ENCODE measurements around the gene AQP7. TPM values are rescaled to one million over a fixed set of nuclear protein-coding genes. Genes with fewer than 3 reads are reported as not detected.

AQP7 gene
- total and polyA plus RNA-seq, 10 donors, result 0.26 to 3.2 (median 1.7) TPM

GRCh38 chr9:33443464-33444154 lies 41.2 kb upstream of the AQP7 start:
- H3K9me3 ChIP-seq, result no peaks in the 10 kb centered on the region
- intact Hi-C loops (cut with DNase I; ENCODE audit: low total_unique reads), result no loop called here
- H3K27ac ChIP-seq, result peak overlapping the region in 6 of 8 donors; percentile 3 to 90 (median 86)
- peaks cover 0 to 37% (median 11%) of the 10 kb centered on the region in 6 donors for H3K36me3 ChIP-seq
- peak overlapping the region in 2 of 8 donors; percentile 56 to 76 for H3K4me3 ChIP-seq
- 66 to 77% (median 70%) methylated on average over 10 of the region's 10 CpGs for WGBS, 5 donors
- DNase-seq, result no peak
- no peak for TF ChIP-seq CTCF (IDR thresholded peaks at IDR 0.05 in 8 of 11, conservative IDR thresholded peaks at IDR 0.05 in 3 of 11)
- TF ChIP-seq POLR2A (IDR thresholded peaks at IDR 0.05), result no peak
- no peak for TF ChIP-seq POLR2AphosphoS5 (IDR thresholded peaks at IDR 0.05)
- peaks cover 19 to 85% (median 57%) of the 10 kb centered on the region in 6 donors for H3K4me1 ChIP-seq
- H3K27me3 ChIP-seq (replicated peaks in 1 of 7), result peaks cover 0 to 18% (median 0%) of the 10 kb centered on the region in 7 donors

- TF ChIP-seq POLR2AphosphoS5 (IDR thresholded peaks at IDR 0.05) (peak in 1 of 3 donors; percentile 7), POLR2A (IDR thresholded peaks at IDR 0.05) (no peak)
- 77 to 84% (median 81%) methylated on average over 9 of the region's 9 CpGs for WGBS, 5 donors
- no peak for DNase-seq
- H3K4me3 ChIP-seq, result peak overlapping the region in 1 of 8 donors; percentile 76
- H3K27me3 ChIP-seq (replicated peaks in 1 of 7), result peaks cover 0 to 13% (median 0%) of the 10 kb centered on the region in 7 donors
- H3K4me1 ChIP-seq, result peaks cover 16 to 85% (median 53%) of the 10 kb centered on the region in 6 donors
- intact Hi-C loops (cut with DNase I; ENCODE audit: low total_unique reads), result no loop called here
- H3K9me3 ChIP-seq, result no peaks in the 10 kb centered on the region
- peak overlapping the region in 5 of 8 donors; percentile 33 to 90 (median 89) for H3K27ac ChIP-seq
- H3K36me3 ChIP-seq, result peaks cover 0 to 37% (median 11%) of the 10 kb centered on the region in 6 donors
These were observed 40.7 kb upstream of the AQP7 start for GRCh38 chr9:33443047-33443446.

- H3K4me1 ChIP-seq, result peaks cover 11 to 85% (median 48%) of the 10 kb centered on the region in 6 donors
- no peak overlapping the region for H3K4me3 ChIP-seq
- H3K9me3 ChIP-seq, result no peaks in the 10 kb centered on the region
- H3K36me3 ChIP-seq, result peaks cover 0 to 37% (median 11%) of the 10 kb centered on the region in 6 donors
- DNase-seq, result no peak
- H3K27ac ChIP-seq, result peak overlapping the region in 3 of 8 donors; percentile 33 to 90 (median 89)
- intact Hi-C loops (cut with DNase I; ENCODE audit: low total_unique reads), result no loop called here
- no peak for TF ChIP-seq POLR2A (IDR thresholded peaks at IDR 0.05)
- no peak for TF ChIP-seq POLR2AphosphoS5 (IDR thresholded peaks at IDR 0.05)
- TF ChIP-seq CTCF (IDR thresholded peaks at IDR 0.05 in 8 of 11, conservative IDR thresholded peaks at IDR 0.05 in 3 of 11), result no peak
- H3K27me3 ChIP-seq (replicated peaks in 1 of 7), result peaks cover 0 to 3% (median 0%) of the 10 kb centered on the region in 7 donors
- WGBS, 5 donors, result 90 to 95% (median 94%) methylated on average over 15 of the region's 15 CpGs
These were observed 39.8 kb upstream of the AQP7 start for GRCh38 chr9:33442125-33442524.

- no peak for DNase-seq
- WGBS, 5 donors, result 86 to 100% (median 91%) methylated on average over 1 of the region's 1 CpG
- TF ChIP-seq CTCF (IDR thresholded peaks at IDR 0.05 in 8 of 11, conservative IDR thresholded peaks at IDR 0.05 in 3 of 11) (no peak), POLR2A (IDR thresholded peaks at IDR 0.05) (no peak), POLR2AphosphoS5 (IDR thresholded peaks at IDR 0.05) (no peak)
- Histone ChIP-seq H3K27ac (peak overlapping the region in 6 of 8 donors; percentile 1 to 81 (median 68)), H3K4me1 (peaks cover 4 to 85% (median 39%) of the 10 kb centered on the region in 6 donors), H3K9me3 (no peaks in the 10 kb centered on the region), H3K4me3 (no peak overlapping the region), H3K27me3 (replicated peaks in 1 of 7) (no peaks in the 10 kb centered on the region), H3K36me3 (peaks cover 0 to 37% (median 11%) of the 10 kb centered on the region in 6 donors)
- intact Hi-C loops (cut with DNase I; ENCODE audit: low total_unique reads), result no loop called here
These were observed 38.2 kb upstream of the AQP7 start for GRCh38 chr9:33440609-33441008.
